ENCODE data around the gene GP1BB. TPM values are rescaled to one million over a fixed set of nuclear protein-coding genes. Genes with fewer than 3 reads are reported as not detected.
A peak's percentile ranks its signal among the peaks of the same experiment; 100 is the strongest.

GP1BB gene
- total RNA-seq, 1 donor: 1.8 TPM

- TF ChIP-seq CTCF (IDR thresholded peaks at IDR 0.05; ENCODE audit: extremely low read depth, low read depth, low read length): no peak
- no peak for DNase-seq (ENCODE audit: insufficient read length, low spot score, missing footprints)
- no peak overlapping the region for H3K4me3 ChIP-seq (ENCODE audit: insufficient read depth, low read length)
- no peaks in the 10 kb centered on the region for H3K9me3 ChIP-seq (ENCODE audit: low read depth, low read length)
- H4K20me1 ChIP-seq (ENCODE audit: insufficient read depth, low read length): no peaks in the 10 kb centered on the region
- no peaks in the 10 kb centered on the region for H3K36me3 ChIP-seq (ENCODE audit: insufficient read depth, low read length)
- H3K27ac ChIP-seq (ENCODE audit: low read depth, low read length): no peak overlapping the region
- H3K79me2 ChIP-seq (ENCODE audit: insufficient read depth, low read length): no peaks in the 10 kb centered on the region
- no peak overlapping the region for H2AFZ ChIP-seq (ENCODE audit: low read length)
- peaks cover 66% of the 10 kb centered on the region for H3K27me3 ChIP-seq (ENCODE audit: insufficient read depth, low read length)
- H3K4me1 ChIP-seq (ENCODE audit: insufficient read depth, low read length): no peaks in the 10 kb centered on the region
- H3K4me2 ChIP-seq (ENCODE audit: insufficient read depth, low read length): no peak overlapping the region
These were observed 36.2 kb downstream of the GP1BB start for GRCh38 chr22:19759427-19760057.

- Histone ChIP-seq H2AFZ (ENCODE audit: low read length) (no peak within 1 kb of the TSS), H3K36me3 (ENCODE audit: insufficient read depth, low read length) (no peaks in the 10 kb centered on the region), H3K27me3 (ENCODE audit: insufficient read depth, low read length) (peaks cover 66% of the 10 kb centered on the region), H4K20me1 (ENCODE audit: insufficient read depth, low read length) (no peaks in the 10 kb centered on the region), H3K4me3 (ENCODE audit: insufficient read depth, low read length) (no peak within 1 kb of the TSS), H3K4me2 (ENCODE audit: insufficient read depth, low read length) (peak within 1 kb of the TSS; percentile 36), H3K4me1 (ENCODE audit: insufficient read depth, low read length) (no peaks in the 10 kb centered on the region), H3K9me3 (ENCODE audit: low read depth, low read length) (no peaks in the 10 kb centered on the region), H3K79me2 (ENCODE audit: insufficient read depth, low read length) (no peaks in the 10 kb centered on the region), H3K27ac (ENCODE audit: low read depth, low read length) (no peak within 1 kb of the TSS)
- TF ChIP-seq CTCF (IDR thresholded peaks at IDR 0.05; ENCODE audit: extremely low read depth, low read depth, low read length): no peak
- DNase-seq (ENCODE audit: insufficient read length, low spot score, missing footprints): no peak
These were observed 37.0 kb downstream of the GP1BB start, which contains the start of gene TBX1 for GRCh38 chr22:19760058-19760950. TBX1 (plus strand) TSS chr22:19760778; CDS start chr22:19760844, 66 bp downstream.

- Histone ChIP-seq H3K9me3 (ENCODE audit: low read depth, low read length) (no peaks in the 10 kb centered on the region), H3K27ac (ENCODE audit: low read depth, low read length) (no peak overlapping the region), H3K36me3 (ENCODE audit: insufficient read depth, low read length) (no peaks in the 10 kb centered on the region), H3K4me1 (ENCODE audit: insufficient read depth, low read length) (no peaks in the 10 kb centered on the region), H3K4me2 (ENCODE audit: insufficient read depth, low read length) (no peak overlapping the region), H4K20me1 (ENCODE audit: insufficient read depth, low read length) (no peaks in the 10 kb centered on the region), H3K4me3 (ENCODE audit: insufficient read depth, low read length) (no peak overlapping the region), H3K79me2 (ENCODE audit: insufficient read depth, low read length) (no peaks in the 10 kb centered on the region), H2AFZ (ENCODE audit: low read length) (no peak overlapping the region), H3K27me3 (ENCODE audit: insufficient read depth, low read length) (peaks cover 62% of the 10 kb centered on the region)
- TF ChIP-seq CTCF (IDR thresholded peaks at IDR 0.05; ENCODE audit: extremely low read depth, low read depth, low read length): no peak
- no peak for DNase-seq (ENCODE audit: insufficient read length, low spot score, missing footprints)
These were observed 37.8 kb downstream of the GP1BB start for GRCh38 chr22:19760951-19761724.
